ENCODE data around the gene SLC17A5. TPM values are rescaled to one million over a fixed set of nuclear protein-coding genes. Genes with fewer than 3 reads are reported as not detected.
A peak's percentile ranks its signal among the peaks of the same experiment; 100 is the strongest.

SLC17A5 gene
- total and polyA plus RNA-seq, 9 of the 15 experiments (the other 6 are each of a cell fraction or from before 2014, with no cell fraction given), result 1.3 to 7.2 (median 3.4) TPM

GRCh38 chr6:73652637-73653570 lies 888 bp downstream of the SLC17A5 start (continued):
- TF ChIP-seq, protein P1, sequence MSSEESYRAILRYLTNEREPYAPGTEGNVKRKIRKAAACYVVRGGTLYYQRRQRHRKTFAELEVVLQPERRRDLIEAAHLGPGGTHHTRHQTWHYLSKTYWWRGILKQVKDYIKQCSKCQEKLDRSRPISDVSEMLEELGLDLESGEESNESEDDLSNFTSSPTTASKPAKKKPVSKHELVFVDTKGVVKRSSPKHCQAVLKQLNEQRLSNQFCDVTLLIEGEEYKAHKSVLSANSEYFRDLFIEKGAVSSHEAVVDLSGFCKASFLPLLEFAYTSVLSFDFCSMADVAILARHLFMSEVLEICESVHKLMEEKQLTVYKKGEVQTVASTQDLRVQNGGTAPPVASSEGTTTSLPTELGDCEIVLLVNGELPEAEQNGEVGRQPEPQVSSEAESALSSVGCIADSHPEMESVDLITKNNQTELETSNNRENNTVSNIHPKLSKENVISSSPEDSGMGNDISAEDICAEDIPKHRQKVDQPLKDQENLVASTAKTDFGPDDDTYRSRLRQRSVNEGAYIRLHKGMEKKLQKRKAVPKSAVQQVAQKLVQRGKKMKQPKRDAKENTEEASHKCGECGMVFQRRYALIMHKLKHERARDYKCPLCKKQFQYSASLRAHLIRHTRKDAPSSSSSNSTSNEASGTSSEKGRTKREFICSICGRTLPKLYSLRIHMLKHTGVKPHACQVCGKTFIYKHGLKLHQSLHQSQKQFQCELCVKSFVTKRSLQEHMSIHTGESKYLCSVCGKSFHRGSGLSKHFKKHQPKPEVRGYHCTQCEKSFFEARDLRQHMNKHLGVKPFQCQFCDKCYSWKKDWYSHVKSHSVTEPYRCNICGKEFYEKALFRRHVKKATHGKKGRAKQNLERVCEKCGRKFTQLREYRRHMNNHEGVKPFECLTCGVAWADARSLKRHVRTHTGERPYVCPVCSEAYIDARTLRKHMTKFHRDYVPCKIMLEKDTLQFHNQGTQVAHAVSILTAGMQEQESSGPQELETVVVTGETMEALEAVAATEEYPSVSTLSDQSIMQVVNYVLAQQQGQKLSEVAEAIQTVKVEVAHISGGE (CRISPR knock-in tag; IDR thresholded peaks at IDR 0.05), result no peak
- TF ChIP-seq YY1 (IDR thresholded peaks at IDR 0.05; ENCODE audit: borderline replicate concordance in 1 of 3, control insufficient read depth in 1 of 3, extremely low read depth in 1 of 3, insufficient read depth in 3 of 3, insufficient read length in 1 of 3, insufficient replicate concordance in 2 of 3, low read depth in 1 of 3, low read length in 2 of 3), result peak in 1 of 3 experiments; percentile 8
- no peak for TF ChIP-seq LEF1 (IDR thresholded peaks at IDR 0.05)
- peak; percentile 24; the same call in 1 of the 2 replicates for TF ChIP-seq HDAC2 (IDR thresholded peaks at IDR 0.05)
- no peak for TF ChIP-seq ATF1 (CRISPR knock-in tag; IDR thresholded peaks at IDR 0.05)
- peak; percentile 14; the same call in 1 of the 2 replicates for TF ChIP-seq ATF1 (tag; IDR thresholded peaks at IDR 0.05)
- no peak for TF ChIP-seq ZBTB12 (CRISPR knock-in tag; IDR thresholded peaks at IDR 0.05)
- no peak for TF ChIP-seq ZNF133 (CRISPR knock-in tag; IDR thresholded peaks at IDR 0.05)
- peak in 1 of 2 experiments; percentile 22; a peak in 1 of 4 replicates for TF ChIP-seq HDAC1 (IDR thresholded peaks at IDR 0.05)
- TF ChIP-seq SMC3 (conservative IDR thresholded peaks at IDR 0.05; ENCODE audit: insufficient read depth, low read depth, low read length), result 0 out of 2 replicates have a peak, but pooled peaks have one; percentile 9
- 0 out of 2 replicates have a peak, but pooled peaks have one; percentile 43 for TF ChIP-seq POLR2H (tag; IDR thresholded peaks at IDR 0.05; ENCODE audit: low read depth)
- TF ChIP-seq PKNOX1 (IDR thresholded peaks at IDR 0.05), result peak; percentile 22; the same call in 1 of the 2 replicates
- TF ChIP-seq ARID3A (IDR thresholded peaks at IDR 0.05; ENCODE audit: borderline replicate concordance, low read depth, low read length), result peak; percentile 98

All from K562 (cell line).